ENCODE data around the gene USP1. TPM values are rescaled to one million over a fixed set of nuclear protein-coding genes. Genes with fewer than 3 reads are reported as not detected.

The USP1 gene
- total and polyA plus RNA-seq, 2 donors (not counting 3 experiments of a cell fraction or from before 2014, with no cell fraction given), result 7.0 to 38.4 TPM

GRCh38 chr1:62405247-62405646 is 31.6 kb upstream of the USP1 start:
- TF ChIP-seq EZH2 (IDR thresholded peaks at IDR 0.05; ENCODE audit: borderline replicate concordance, low read depth, low read length, severe bottlenecking), result no peak
- TF ChIP-seq GATA2 (IDR thresholded peaks at IDR 0.05; ENCODE audit: insufficient read depth, insufficient read length, low read depth, low read length), result no peak
- no peak for TF ChIP-seq JUN (IDR thresholded peaks at IDR 0.05; ENCODE audit: borderline replicate concordance, insufficient read depth, insufficient read length, low read depth)
- TF ChIP-seq FOS (IDR thresholded peaks at IDR 0.05; ENCODE audit: borderline replicate concordance, insufficient read depth, low read length), result no peak
- no peak for TF ChIP-seq MYC (IDR thresholded peaks at IDR 0.05; ENCODE audit: low read depth, low read length)
- TF ChIP-seq POLR2A (IDR thresholded peaks at IDR 0.05; ENCODE audit: low read depth, low read length), result no peak
- no peak for TF ChIP-seq MAX (IDR thresholded peaks at IDR 0.05; ENCODE audit: insufficient read depth, insufficient read length)
- no peak for TF ChIP-seq CTCF (IDR thresholded peaks at IDR 0.05; ENCODE audit: extremely low read depth in 1 of 2, insufficient read depth in 1 of 2, low read depth in 1 of 2, low read length in 2 of 2)
- TF ChIP-seq POLR2AphosphoS5 (IDR thresholded peaks at IDR 0.05; ENCODE audit: insufficient read depth, low read depth, low read length), result no peak
- Histone ChIP-seq H4K20me1 (replicated peaks; ENCODE audit: control insufficient read depth, extremely low read depth, insufficient read depth, low read length) (no peaks in the 10 kb centered on the region), H3K36me3 (ENCODE audit: control insufficient read depth in 2 of 2, extremely low read depth in 1 of 2, insufficient read depth in 2 of 2, low read length in 2 of 2) (no peaks in the 10 kb centered on the region), H3K9me3 (replicated peaks; ENCODE audit: control insufficient read depth, insufficient read depth, low read length) (no peaks in the 10 kb centered on the region), H3K27ac (ENCODE audit: insufficient read depth, low read depth, low read length) (no peak overlapping the region), H3K9me1 (replicated peaks; ENCODE audit: control insufficient read depth, extremely low read depth, insufficient read depth, low read length) (no peaks in the 10 kb centered on the region), H3K27me3 (ENCODE audit: control insufficient read depth in 2 of 2, insufficient read depth in 2 of 2, low read length in 2 of 2) (no peaks in the 10 kb centered on the region), H3K4me1 (ENCODE audit: control insufficient read depth, extremely low read depth, insufficient read depth, low read length) (no peaks in the 10 kb centered on the region), H3K79me2 (ENCODE audit: control insufficient read depth, insufficient read depth, low read length) (no peaks in the 10 kb centered on the region), H3K4me2 (ENCODE audit: insufficient read depth, low read length) (no peak overlapping the region), H3K4me3 (replicated peaks in 1 of 3; ENCODE audit: insufficient read depth in 1 of 3, low read depth in 1 of 3, low read length in 3 of 3) (no peak overlapping the region), H2AFZ (ENCODE audit: low read depth, low read length) (no peak overlapping the region), H3K9ac (replicated peaks; ENCODE audit: extremely low read depth, insufficient read depth, low read length) (no peak overlapping the region)
- intact Hi-C loops (cut with micrococcal nuclease), result no loop called here
- ChIA-PET CTCF (interaction anchor here (0.7 to 7.8 kb wide), 4 partner anchors 14 to 270 kb away, joined by 3 to 183 read pairs (median 3); no protein-coding TSS in a partner anchor), POLR2A (no interaction called here)
- DNase-seq (ENCODE audit: low read depth, low spot score) (no peak), FAIRE-seq (no peak)
- dilution Hi-C loops (cut with MboI; ENCODE audit: extremely low pct_ligation_motif_present, low sequenced_read_pairs), result no loop called here
- no TSS peak for BruUV-seq (replicated peaks)
